CD4-positive, alpha-beta T cell (primary cell): Measurements from ENCODE around the gene WDR35. TPM values are rescaled to one million over a fixed set of nuclear protein-coding genes. Genes with fewer than 3 reads are reported as not detected.

Experiments
- ATAC-seq: fragments of 200-7000 bp; cut with Tn5 transposase; one replicate; pipeline ENCODE4 v1.10.0; 2022; ENCODE audit warnings: mild to moderate bottlenecking; ENCODE audit not compliant: poor library complexity
- CTCF ChIA-PET: fragments of 350-600 bp; sonication (Branson Sonifier 250); formaldehyde crosslinking; loops from one replicate; lab custom pipeline; 2021; ENCODE audit warnings: antibody characterized with exemption, inconsistent platforms; lab: Charles Lee
- POLR2A ChIA-PET: fragments of 350-600 bp; sonication (Branson Sonifier 250); formaldehyde crosslinking; loops from one replicate; lab custom pipeline; 2021; ENCODE audit warnings: antibody characterized with exemption, inconsistent platforms; lab: Charles Lee
- DNase-seq, 14 experiments: peaks; one replicate each; pipeline ENCODE4 v3.0.0-alpha.2; 2013 to 2020; ENCODE audit warnings: mixed read lengths in 2 of 14
- H3K27ac ChIP-seq, 2 donors: one replicate each; pipeline versions ENCODE4 v1.5.1 to v1.7.0; 2013; ENCODE audit warnings: low read length in 2 of 2, low read depth in 1 of 2, mild to moderate bottlenecking in 1 of 2
- H3K27me3 ChIP-seq, 2 experiments: 1 replicate in 1 of 2; 2 replicates in 1 of 2; pipeline versions ENCODE4 v1.6.1 to v1.7.0; 2013; ENCODE audit warnings: low read length in 2 of 2, control low read depth in 1 of 2, mild to moderate bottlenecking in 1 of 2, moderate library complexity in 1 of 2; ENCODE audit not compliant: insufficient read depth in 2 of 2, control insufficient read depth in 1 of 2
- H3K36me3 ChIP-seq: one replicate; pipeline ENCODE4 v1.6.1; 2013; ENCODE audit warnings: low read length, control low read depth; ENCODE audit not compliant: insufficient read depth
- H3K4me1 ChIP-seq: one replicate; pipeline ENCODE4 v1.6.1; 2013; ENCODE audit warnings: low read length, control low read depth; ENCODE audit not compliant: insufficient read depth
- H3K4me3 ChIP-seq: one replicate; pipeline ENCODE4 v1.5.1; 2013; ENCODE audit warnings: mild to moderate bottlenecking, low read length, moderate library complexity
- H3K9me3 ChIP-seq, 2 experiments: 1 replicate in 1 of 2; 2 replicates in 1 of 2; pipeline versions ENCODE4 v1.6.1 to v1.7.0; 2013; ENCODE audit warnings: low read length in 2 of 2, mild to moderate bottlenecking in 2 of 2, control low read depth in 1 of 2, moderate library complexity in 1 of 2; ENCODE audit not compliant: control insufficient read depth in 1 of 2, insufficient read depth in 1 of 2
- H3K27ac Mint-ChIP-seq: one replicate; pipeline ENCODE4 v1.8.0; 2020; ENCODE audit warnings: mixed read lengths
- H3K27me3 Mint-ChIP-seq: one replicate; pipeline ENCODE4 v1.8.0; 2021; ENCODE audit warnings: mixed read lengths
- H3K36me3 Mint-ChIP-seq: one replicate; pipeline ENCODE4 v1.8.0; 2021; ENCODE audit warnings: low read depth, mixed read lengths
- H3K4me1 Mint-ChIP-seq: one replicate; pipeline ENCODE4 v1.8.0; 2021; ENCODE audit warnings: low read depth, mixed read lengths
- H3K4me3 Mint-ChIP-seq: one replicate; pipeline ENCODE4 v1.8.0; 2020; ENCODE audit warnings: mild to moderate bottlenecking, mixed read lengths
- H3K9me3 Mint-ChIP-seq: one replicate; pipeline ENCODE4 v1.8.0; 2020; ENCODE audit warnings: mixed read lengths
- CTCF ChIP-seq: fragments of 200-600 bp; IDR thresholded peaks from one replicate; pipeline ENCODE4 v1.8.0; 2022; ENCODE audit warnings: antibody characterized with exemption, mild to moderate bottlenecking
- intact Hi-C, 2 experiments: fragments of 100-400 bp; cut with DNase I in 1 of 2; cut with micrococcal nuclease in 1 of 2; formaldehyde crosslinking; loops; one replicate each; pipeline versions ENCODE4 v1.15.1 to v1.9.0; 2023 to 2025; cut with DNase I, micrococcal nuclease
- total RNA-seq, 174 experiments: library from RNA in 2 of 174; stranded (reverse) in 2 of 174; gene quantifications; one replicate each; pipeline ENCODE4 v1.2.3 and lab custom pipeline; 2021 to 2026

Gene WDR35
- total RNA-seq, 2 experiments from 2014 or later = 2.8 to 3.2 TPM

DNA sequence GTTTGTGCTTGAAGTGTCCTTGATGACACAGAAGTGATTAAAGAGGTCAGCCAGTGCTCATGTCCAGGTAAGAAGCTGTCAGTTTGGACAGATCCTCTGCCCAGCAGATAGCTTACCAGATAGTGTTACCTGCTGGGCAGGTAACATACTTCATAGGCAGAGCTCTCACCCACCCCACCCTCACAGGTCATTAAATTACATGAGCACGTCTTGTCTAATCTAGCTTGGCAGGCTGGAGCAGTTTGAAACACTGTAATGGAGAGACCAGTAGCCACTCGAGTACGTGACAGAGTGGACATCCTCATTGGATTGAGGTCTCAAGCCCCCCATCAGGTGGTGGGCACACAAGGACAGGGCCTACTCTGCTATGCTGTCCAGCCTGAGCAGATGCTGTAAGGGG, 115.2 kb downstream of the WDR35 start:
- H3K27me3 Mint-ChIP-seq = no peaks in the 10 kb centered on the region
- Histone ChIP-seq H3K9me3 (no peaks in the 10 kb centered on the region), H3K27me3 (no peaks in the 10 kb centered on the region), H3K36me3 (peaks cover 24% of the 10 kb centered on the region), H3K4me3 (no peak overlapping the region), H3K4me1 (peaks cover 7% of the 10 kb centered on the region), H3K27ac (no peak overlapping the region)
- peaks cover 21% of the 10 kb centered on the region for H3K4me1 Mint-ChIP-seq
- no peak for DNase-seq
- no peak for TF ChIP-seq CTCF
- H3K36me3 Mint-ChIP-seq = peaks cover 66% of the 10 kb centered on the region
- ChIA-PET CTCF (no interaction called here), POLR2A (no interaction called here)
- H3K4me3 Mint-ChIP-seq = no peak overlapping the region
- H3K9me3 Mint-ChIP-seq = no peaks in the 10 kb centered on the region
- intact Hi-C loops = no loop called here
- ATAC-seq = no peak
- H3K27ac Mint-ChIP-seq = no peak overlapping the region

GRCh38 chr2:19873014-19873413, 116.9 kb downstream of the WDR35 start:
- no peaks in the 10 kb centered on the region for H3K27me3 Mint-ChIP-seq
- no peak for DNase-seq

GRCh38 chr2:19872302-19872701, 117.6 kb downstream of the WDR35 start:
- Mint-ChIP-seq H3K36me3 (peaks cover 64% of the 10 kb centered on the region), H3K27me3 (no peaks in the 10 kb centered on the region), H3K27ac (no peak overlapping the region), H3K4me1 (peaks cover 41% of the 10 kb centered on the region), H3K4me3 (no peak overlapping the region), H3K9me3 (no peaks in the 10 kb centered on the region)
- Histone ChIP-seq H3K27ac (no peak overlapping the region), H3K27me3 (no peaks in the 10 kb centered on the region), H3K4me3 (no peak overlapping the region), H3K4me1 (peaks cover 24% of the 10 kb centered on the region), H3K9me3 (no peaks in the 10 kb centered on the region), H3K36me3 (peaks cover 22% of the 10 kb centered on the region)
- no peak for TF ChIP-seq CTCF
- DNase-seq (no peak), ATAC-seq (no peak)
- ChIA-PET CTCF (no interaction called here), POLR2A (interaction anchor here (1.1 to 1.2 kb wide), 2 partner anchors 27 to 29 kb away, joined by 3 to 4 read pairs; partner anchors contain the start of gene TTC32)
- intact Hi-C loops = no loop called here

More at GRCh38 chr2:19873014-19873413, 116.9 kb downstream of the WDR35 start:
- Mint-ChIP-seq H3K4me1 (peaks cover 36% of the 10 kb centered on the region), H3K36me3 (peaks cover 64% of the 10 kb centered on the region), H3K27ac (no peak overlapping the region), H3K9me3 (no peaks in the 10 kb centered on the region), H3K4me3 (no peak overlapping the region)
- no peak overlapping the region for H3K4me3 ChIP-seq
- ATAC-seq = no peak
- CTCF ChIA-PET = no interaction called here
- peaks cover 22% of the 10 kb centered on the region for H3K36me3 ChIP-seq
- no peaks in the 10 kb centered on the region for H3K27me3 ChIP-seq
- intact Hi-C loops = no loop called here
- no peak for TF ChIP-seq CTCF
- H3K9me3 ChIP-seq = no peaks in the 10 kb centered on the region
- POLR2A ChIA-PET = interaction anchor here (0.6 to 1.2 kb wide), 3 partner anchors 27 to 175 kb away, joined by 3 to 4 read pairs (median 4); partner anchors contain the start of gene TTC32
- H3K27ac ChIP-seq = no peak overlapping the region
- peaks cover 24% of the 10 kb centered on the region for H3K4me1 ChIP-seq
